IPS-20b (cell line): ENCODE results near the gene NRCAM.

Source experiments
- H3K27ac ChIP-seq: one replicate; pipeline ENCODE4 v1.5.1; 2013; ENCODE audit warnings: low read length
- H3K27me3 ChIP-seq: 2 replicates; pipeline ENCODE4 v1.6.1; 2013; ENCODE audit warnings: mild to moderate bottlenecking, low read length, inconsistent platforms; ENCODE audit not compliant: insufficient read depth
- H3K36me3 ChIP-seq: 2 replicates; pipeline ENCODE4 v1.6.1; 2013; ENCODE audit warnings: low read depth, mild to moderate bottlenecking, inconsistent platforms, low read length, moderate library complexity; ENCODE audit not compliant: insufficient read depth
- H3K4me1 ChIP-seq: 2 replicates; pipeline ENCODE4 v1.6.1; 2013; ENCODE audit warnings: mild to moderate bottlenecking, control low read depth, inconsistent platforms, low read length, moderate library complexity; ENCODE audit not compliant: insufficient read depth
- H3K4me3 ChIP-seq: 2 replicates; pipeline ENCODE4 v1.5.1; 2013; ENCODE audit warnings: mild to moderate bottlenecking, low read length, inconsistent platforms
- H3K9ac ChIP-seq: 2 replicates; pipeline ENCODE4 v1.6.1; 2013; ENCODE audit warnings: low read depth, mild to moderate bottlenecking, inconsistent platforms, low read length, moderate library complexity
- H3K9me3 ChIP-seq: 2 replicates; pipeline ENCODE4 v1.6.1; 2013; ENCODE audit warnings: mild to moderate bottlenecking, low read depth, low read length, inconsistent platforms; ENCODE audit not compliant: insufficient read depth

The NRCAM gene

DNA sequence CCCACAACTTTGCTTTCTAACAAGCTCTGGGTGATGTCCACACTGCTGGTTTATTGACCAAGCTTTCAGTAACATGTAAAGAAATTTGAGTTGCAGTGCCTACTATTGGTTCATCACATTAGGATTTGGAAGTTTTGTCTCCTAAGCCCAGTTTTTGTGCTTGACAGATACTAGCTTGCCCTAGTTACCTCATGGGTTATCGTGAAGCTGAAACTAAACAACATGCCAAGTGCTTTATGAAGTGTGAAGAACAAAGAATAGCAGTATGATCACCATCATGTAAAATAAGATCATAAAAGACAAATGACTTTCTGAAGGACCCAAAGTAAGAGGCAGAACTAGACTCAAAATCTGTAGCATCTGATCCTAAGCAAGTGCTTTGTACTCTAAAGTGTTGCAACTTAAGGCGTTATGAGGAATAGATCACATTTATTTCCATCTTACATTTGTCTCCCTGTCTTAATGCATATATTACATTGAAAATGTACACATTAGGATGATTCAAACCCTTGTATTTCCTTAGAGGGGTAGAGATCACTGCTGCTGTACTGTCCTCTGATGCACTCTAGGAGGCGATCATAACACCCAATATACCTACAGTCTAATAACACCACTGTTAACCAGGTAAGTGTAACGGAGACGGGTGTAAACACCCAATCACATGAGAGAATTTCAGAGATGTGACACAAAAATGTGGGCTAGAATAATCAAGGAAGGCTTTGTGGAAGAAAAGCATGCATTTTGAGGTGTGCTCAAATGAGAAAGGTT is 71.3 kb downstream of the NRCAM start:
- H3K4me3 ChIP-seq: no peak overlapping the region
- H3K9ac ChIP-seq: no peak overlapping the region
- no peaks in the 10 kb centered on the region for H3K36me3 ChIP-seq
- H3K9me3 ChIP-seq: no peaks in the 10 kb centered on the region
- no peaks in the 10 kb centered on the region for H3K4me1 ChIP-seq
- H3K27ac ChIP-seq: no peak overlapping the region
- H3K27me3 ChIP-seq: no peaks in the 10 kb centered on the region

DNA sequence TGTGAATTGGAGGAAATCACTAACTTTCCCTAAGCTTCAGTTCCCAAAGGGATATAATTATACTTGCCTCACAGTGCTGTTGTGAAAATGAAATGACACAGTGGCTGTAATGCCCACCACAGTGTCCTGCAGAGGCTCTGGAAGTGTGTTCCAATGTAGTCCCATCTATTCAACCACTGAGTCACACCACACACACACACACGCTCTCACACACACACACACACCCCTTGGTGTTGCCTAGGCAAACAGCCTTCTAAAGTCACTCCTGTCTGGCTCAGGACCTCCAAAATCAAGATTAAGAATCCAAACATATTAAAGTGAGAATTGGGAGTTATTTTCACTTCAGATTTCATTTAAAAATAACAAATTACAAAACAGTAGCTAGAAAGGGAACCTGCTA is 73.3 kb downstream of the NRCAM start:
- no peak overlapping the region for H3K9ac ChIP-seq
- H3K27ac ChIP-seq: no peak overlapping the region
- H3K9me3 ChIP-seq: no peaks in the 10 kb centered on the region
- H3K27me3 ChIP-seq: no peaks in the 10 kb centered on the region
- no peak overlapping the region for H3K4me3 ChIP-seq
- no peaks in the 10 kb centered on the region for H3K36me3 ChIP-seq
- H3K4me1 ChIP-seq: no peaks in the 10 kb centered on the region

DNA sequence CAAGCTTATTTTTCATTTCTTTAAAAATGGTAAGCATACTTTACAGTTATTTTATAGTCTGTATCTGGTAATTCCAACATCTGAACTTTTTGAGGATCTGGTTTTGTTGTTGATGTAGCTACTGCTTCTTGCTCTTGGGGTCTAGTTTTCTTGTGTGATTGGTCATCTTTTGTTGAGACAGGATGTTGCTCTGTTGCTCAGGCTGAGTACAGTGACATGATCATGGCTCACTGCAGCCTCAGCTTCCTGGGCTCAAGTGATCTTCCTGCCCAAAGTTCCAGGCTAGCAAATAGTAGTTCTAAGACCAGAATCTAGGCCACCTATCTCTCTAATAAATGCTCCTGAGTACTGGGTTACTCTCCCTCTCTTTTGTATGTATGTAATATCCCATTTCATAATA is 75.7 kb downstream of the NRCAM start:
- no peak overlapping the region for H3K4me3 ChIP-seq

DNA sequence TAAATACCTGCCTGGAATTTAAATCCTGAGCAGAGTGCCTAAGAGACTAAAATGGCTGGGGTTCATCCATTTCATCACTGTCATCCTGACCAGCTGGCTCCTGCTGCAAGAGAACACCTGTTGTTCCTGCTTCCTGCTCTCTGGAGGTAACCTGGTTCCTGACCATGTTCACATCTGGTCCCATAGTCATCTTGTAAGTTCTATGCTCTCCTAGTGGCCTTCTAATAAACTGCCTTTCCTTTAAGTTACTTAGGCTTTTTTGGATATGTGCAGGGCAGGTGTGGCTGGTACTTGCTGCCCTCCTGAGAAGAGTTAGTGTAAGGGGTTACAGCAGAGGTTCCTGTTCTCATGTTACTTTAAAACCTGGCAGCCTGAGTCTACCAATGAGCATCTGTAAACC is 80.0 kb downstream of the NRCAM start:
- Histone ChIP-seq H3K27ac (no peak overlapping the region), H3K36me3 (no peaks in the 10 kb centered on the region), H3K4me3 (no peak overlapping the region), H3K9me3 (no peaks in the 10 kb centered on the region), H3K27me3 (no peaks in the 10 kb centered on the region), H3K9ac (no peak overlapping the region), H3K4me1 (no peaks in the 10 kb centered on the region)

More for the DNA sequence above, 75.7 kb downstream of the NRCAM start:
- no peaks in the 10 kb centered on the region for H3K4me1 ChIP-seq
- no peaks in the 10 kb centered on the region for H3K27me3 ChIP-seq
- H3K9me3 ChIP-seq: no peaks in the 10 kb centered on the region
- no peak overlapping the region for H3K9ac ChIP-seq
- no peaks in the 10 kb centered on the region for H3K36me3 ChIP-seq
- H3K27ac ChIP-seq: no peak overlapping the region

DNA sequence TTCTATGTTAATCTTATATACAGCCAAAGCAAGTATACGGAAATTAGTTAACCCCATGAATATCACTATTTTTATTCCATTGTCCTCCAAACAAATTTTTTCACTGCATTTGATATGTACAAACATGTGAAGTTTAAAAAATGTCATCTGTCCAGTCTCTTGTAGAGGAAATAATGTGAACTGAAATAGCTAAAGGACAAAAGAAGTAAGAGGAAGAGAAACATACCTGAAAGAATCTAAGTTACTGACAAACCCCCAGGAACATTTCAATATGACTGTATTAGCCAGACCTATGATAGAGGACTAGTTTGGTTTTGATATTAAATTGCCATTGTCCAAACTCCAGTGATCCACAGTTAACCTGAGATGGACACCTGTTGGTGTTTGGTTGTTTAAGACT is 80.6 kb downstream of the NRCAM start:
- H3K27ac ChIP-seq: no peak overlapping the region

DNA sequence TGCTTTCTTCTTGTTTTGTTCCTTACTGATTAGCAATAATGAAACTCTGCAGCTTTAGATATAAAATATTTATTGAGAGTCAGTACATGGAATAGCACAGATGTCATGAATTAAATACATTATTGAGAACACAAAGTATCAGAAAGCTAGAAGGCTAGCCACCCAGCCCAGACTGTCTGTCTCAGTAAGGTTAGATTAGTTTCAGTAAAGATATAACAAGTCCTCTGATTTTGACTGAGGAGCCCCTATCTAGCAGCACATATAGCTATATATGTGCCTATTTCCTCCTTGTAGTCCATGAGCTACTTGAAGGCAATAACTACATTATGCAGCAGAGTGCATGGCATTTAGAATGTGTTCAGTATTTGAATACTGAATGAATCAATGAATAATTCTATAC is 81.3 kb downstream of the NRCAM start:
- no peak overlapping the region for H3K27ac ChIP-seq
- H3K27me3 ChIP-seq: no peaks in the 10 kb centered on the region
- H3K9me3 ChIP-seq: no peaks in the 10 kb centered on the region
- no peak overlapping the region for H3K9ac ChIP-seq
- H3K4me3 ChIP-seq: no peak overlapping the region
- H3K4me1 ChIP-seq: no peaks in the 10 kb centered on the region
- H3K36me3 ChIP-seq: no peaks in the 10 kb centered on the region

More for the DNA sequence above, 80.6 kb downstream of the NRCAM start:
- no peaks in the 10 kb centered on the region for H3K9me3 ChIP-seq
- no peaks in the 10 kb centered on the region for H3K27me3 ChIP-seq
- H3K4me1 ChIP-seq: no peaks in the 10 kb centered on the region
- no peak overlapping the region for H3K9ac ChIP-seq
- H3K36me3 ChIP-seq: no peaks in the 10 kb centered on the region
- no peak overlapping the region for H3K4me3 ChIP-seq

DNA sequence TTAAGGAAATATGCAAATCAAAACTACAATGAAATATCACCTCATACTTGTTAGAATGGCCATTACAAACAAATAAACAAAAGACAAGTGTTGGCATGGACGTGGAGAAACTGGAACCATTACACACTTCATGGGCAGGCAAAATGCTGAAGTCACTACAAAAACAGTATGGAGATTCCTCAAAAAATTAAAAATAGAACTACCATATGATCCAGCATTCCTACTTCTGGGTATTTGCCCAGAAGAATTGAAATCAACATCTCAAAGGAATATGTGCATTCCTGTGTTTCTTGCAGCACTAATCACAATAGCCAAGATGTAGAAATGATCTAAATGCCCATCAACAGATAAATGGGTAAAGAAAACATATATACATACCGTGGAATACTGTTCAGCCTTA is 83.6 kb downstream of the NRCAM start:
- H3K4me3 ChIP-seq: no peak overlapping the region
- H3K4me1 ChIP-seq: no peaks in the 10 kb centered on the region
- H3K27ac ChIP-seq: no peak overlapping the region
- H3K9ac ChIP-seq: no peak overlapping the region
- no peaks in the 10 kb centered on the region for H3K27me3 ChIP-seq
- no peaks in the 10 kb centered on the region for H3K9me3 ChIP-seq
- no peaks in the 10 kb centered on the region for H3K36me3 ChIP-seq

- Histone ChIP-seq H3K4me1 (no peaks in the 10 kb centered on the region), H3K27me3 (no peaks in the 10 kb centered on the region), H3K27ac (no peak overlapping the region), H3K9ac (no peak overlapping the region), H3K4me3 (no peak overlapping the region), H3K9me3 (no peaks in the 10 kb centered on the region), H3K36me3 (no peaks in the 10 kb centered on the region)
Measured at GRCh38 chr7:108370616-108371015, 85.6 kb downstream of the NRCAM start.

GRCh38 chr7:108368466-108368865 is 87.8 kb downstream of the NRCAM start:
- H3K36me3 ChIP-seq: no peaks in the 10 kb centered on the region
- H3K4me1 ChIP-seq: no peaks in the 10 kb centered on the region
- H3K4me3 ChIP-seq: no peak overlapping the region
- no peaks in the 10 kb centered on the region for H3K9me3 ChIP-seq
- H3K27me3 ChIP-seq: no peaks in the 10 kb centered on the region
- no peak overlapping the region for H3K27ac ChIP-seq
- no peak overlapping the region for H3K9ac ChIP-seq

GRCh38 chr7:108367946-108368345 is 88.3 kb downstream of the NRCAM start:
- Histone ChIP-seq H3K36me3 (no peaks in the 10 kb centered on the region), H3K27ac (no peak overlapping the region), H3K9me3 (no peaks in the 10 kb centered on the region), H3K27me3 (no peaks in the 10 kb centered on the region), H3K9ac (no peak overlapping the region), H3K4me1 (no peaks in the 10 kb centered on the region), H3K4me3 (no peak overlapping the region)

GRCh38 chr7:108367314-108367713 is 88.9 kb downstream of the NRCAM start:
- no peak overlapping the region for H3K27ac ChIP-seq
- no peak overlapping the region for H3K9ac ChIP-seq
- no peaks in the 10 kb centered on the region for H3K36me3 ChIP-seq
- no peaks in the 10 kb centered on the region for H3K27me3 ChIP-seq
- no peaks in the 10 kb centered on the region for H3K4me1 ChIP-seq
- no peaks in the 10 kb centered on the region for H3K9me3 ChIP-seq
- H3K4me3 ChIP-seq: no peak overlapping the region

DNA sequence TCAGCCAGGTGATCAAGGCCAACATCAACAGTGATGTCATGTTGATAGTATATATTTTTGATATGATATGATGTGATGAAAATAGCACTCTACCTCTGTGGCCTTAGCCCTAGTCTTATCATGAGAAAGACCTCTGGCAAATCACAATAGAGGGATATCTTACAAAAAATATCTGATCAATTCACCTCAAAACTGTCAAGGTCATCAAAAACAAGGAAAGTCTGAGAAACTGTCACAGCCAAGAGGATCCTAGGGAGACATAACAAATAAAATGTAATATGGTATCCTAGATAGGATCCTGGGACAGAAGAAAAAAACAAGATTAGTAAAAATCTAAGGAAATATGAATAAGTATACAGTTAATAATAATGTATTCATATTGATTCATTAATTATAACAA is 92.6 kb downstream of the NRCAM start:
- Histone ChIP-seq H3K9me3 (no peaks in the 10 kb centered on the region), H3K9ac (no peak overlapping the region)

More for the DNA sequence above, 92.6 kb downstream of the NRCAM start:
- Histone ChIP-seq H3K36me3 (no peaks in the 10 kb centered on the region), H3K4me1 (no peaks in the 10 kb centered on the region), H3K27me3 (no peaks in the 10 kb centered on the region), H3K27ac (no peak overlapping the region), H3K4me3 (no peak overlapping the region)
